GM19395 (cell line): Measurements from ENCODE around the gene EPB41L3.
"Not testable (repeated sequence)": the region's sequence is repeated elsewhere in the genome, so short reads cannot be mapped to it uniquely, and the experiment has no call there.

Experiments
- ATAC-seq: cut with Tn5 transposase; IDR thresholded peaks from one replicate; pipeline ENCODE4 v1.9.1; 2021; ENCODE audit warnings: mild to moderate bottlenecking, moderate library complexity; ENCODE audit not compliant: unreplicated experiment

Gene EPB41L3

DNA sequence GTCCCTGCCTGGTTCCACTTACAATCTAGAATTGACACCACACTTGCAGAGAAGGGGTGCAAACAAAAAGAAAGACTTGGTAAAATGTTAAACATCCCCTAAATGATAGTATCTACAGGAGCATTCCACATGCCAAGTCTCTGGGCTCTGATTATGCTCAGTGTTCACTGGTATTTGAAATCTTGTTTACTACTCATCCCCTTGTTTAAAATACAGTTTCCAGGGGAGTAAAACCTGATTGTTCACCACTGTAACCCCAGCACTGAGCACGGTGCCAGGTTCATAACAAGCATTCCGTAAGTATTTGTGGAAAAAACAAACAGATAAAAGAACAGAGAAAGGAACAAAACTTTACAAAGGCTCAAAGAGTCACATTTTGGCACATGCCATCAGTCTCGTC lies 11.7 kb downstream of the EPB41L3 start:
- ATAC-seq, result no peak

GRCh38 chr18:5530629-5531178 lies 13.1 kb downstream of the EPB41L3 start:
- no peak for ATAC-seq

DNA sequence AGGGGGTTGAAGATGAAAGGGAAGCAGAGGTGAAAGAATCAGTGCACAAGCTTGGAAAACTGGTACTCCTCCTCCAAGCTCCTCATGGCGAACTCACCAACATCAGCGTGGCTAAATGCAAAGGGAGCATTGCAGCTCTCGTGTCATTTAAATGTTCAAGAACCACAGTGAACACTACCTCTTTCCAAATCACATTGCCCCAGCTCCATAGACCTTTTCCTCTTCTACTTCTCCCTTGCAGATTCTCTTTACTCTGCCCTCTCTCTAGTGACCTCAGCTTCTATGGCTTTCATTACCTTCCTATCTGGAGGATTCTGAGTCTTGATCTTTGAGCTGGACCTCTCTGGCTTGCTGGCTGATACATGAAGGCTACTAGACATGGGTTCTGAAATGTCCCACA lies 14.3 kb downstream of the EPB41L3 start:
- ATAC-seq, result no peak

- no peak for ATAC-seq
Observed at GRCh38 chr18:5527603-5528002, 16.2 kb downstream of the EPB41L3 start.

DNA sequence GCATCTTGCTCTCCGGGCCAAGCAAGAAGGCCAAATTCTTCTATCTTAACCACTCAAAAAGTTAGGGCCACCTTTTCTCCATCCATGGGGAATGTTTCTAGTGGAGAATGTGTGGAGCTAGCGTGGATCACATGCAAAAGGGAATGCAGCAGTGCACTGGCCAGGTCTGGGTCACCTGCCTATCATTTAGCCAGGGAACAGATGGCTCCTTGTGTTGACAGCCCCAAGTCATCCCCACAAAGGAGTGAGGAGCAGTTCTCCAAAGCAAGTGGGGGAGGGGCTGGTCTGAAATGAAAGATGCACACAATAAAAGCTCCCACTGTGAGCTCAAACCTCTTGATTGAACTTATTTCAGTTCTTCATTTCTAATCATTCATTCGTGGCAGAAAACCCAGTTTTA lies 19.1 kb downstream of the EPB41L3 start:
- ATAC-seq, result no peak

DNA sequence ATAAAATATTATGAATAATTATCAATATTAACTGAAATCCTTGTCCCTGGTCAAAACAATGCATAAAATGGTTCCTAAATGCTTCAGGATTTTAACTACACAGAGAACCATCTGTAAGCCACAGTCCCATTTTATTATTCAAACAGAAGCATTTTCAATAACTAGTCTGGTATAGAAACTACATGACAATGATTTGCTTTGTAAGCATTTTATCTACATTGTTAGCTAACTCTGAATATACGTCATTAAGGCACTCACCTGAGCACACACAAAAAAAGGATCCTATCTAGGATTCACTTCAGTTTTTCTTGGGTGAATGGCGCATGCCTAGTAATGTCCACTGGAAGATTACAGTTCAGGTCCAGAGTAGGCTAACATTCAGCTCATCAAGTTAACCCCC lies 22.8 kb downstream of the EPB41L3 start:
- ATAC-seq, result no peak

DNA sequence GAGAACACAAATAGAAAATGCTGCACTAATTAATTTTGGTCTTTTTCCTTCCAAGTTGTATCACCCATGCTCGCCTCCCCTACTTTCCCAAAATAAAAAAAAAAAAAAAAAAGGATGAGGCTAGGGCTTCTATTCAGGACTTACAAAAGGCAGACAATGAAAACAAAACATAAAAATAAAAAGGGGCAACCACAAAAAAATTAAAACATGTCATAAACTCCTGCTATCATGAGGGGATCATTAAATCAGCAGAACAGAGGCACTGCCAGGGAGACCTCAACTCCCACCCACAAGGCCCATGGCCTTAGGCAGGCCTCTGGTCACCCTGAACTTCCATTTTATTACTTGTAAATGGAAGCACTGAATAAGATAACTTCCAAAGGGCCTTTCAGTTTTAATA lies 23.3 kb downstream of the EPB41L3 start:
- ATAC-seq, result no peak

DNA sequence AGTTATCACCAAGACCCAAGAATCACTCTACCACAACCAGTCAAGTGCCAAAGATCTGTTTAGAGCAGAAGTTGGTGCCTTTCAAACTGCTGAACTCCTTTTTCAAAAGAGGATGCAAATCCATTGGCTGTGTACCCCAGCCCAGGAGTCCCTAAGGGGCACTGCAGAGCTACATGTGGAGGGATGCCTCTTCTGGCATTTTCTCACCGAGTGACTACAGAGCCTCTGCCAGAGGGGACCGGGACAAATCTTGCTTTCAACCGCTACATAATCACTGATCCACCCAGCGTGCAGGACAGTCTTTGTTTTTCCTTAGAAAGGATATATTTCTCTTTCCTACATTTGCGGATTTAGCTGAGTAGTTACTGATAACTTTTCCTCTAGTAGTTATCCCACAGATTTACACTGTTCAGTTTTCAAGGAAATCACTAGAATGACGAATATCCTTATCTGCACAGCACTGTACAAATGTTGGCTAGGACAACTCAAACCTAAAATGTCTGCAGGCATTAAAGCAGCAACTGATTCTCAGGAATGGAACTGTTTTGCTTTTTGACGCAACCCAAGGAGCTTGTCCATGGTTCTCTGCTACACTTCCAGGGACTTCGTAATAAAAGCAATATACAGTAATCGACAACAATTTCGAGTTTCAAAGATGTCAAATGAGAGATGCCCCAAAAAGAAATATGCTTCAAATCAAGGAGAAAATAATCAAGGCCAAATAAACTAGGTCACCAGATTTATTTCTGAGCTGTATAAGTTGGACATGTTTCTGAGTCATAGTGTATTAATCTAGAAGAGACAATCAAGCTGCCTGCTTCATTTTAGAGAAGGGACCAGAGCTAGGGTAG lies 24.1 kb downstream of the EPB41L3 start:
- no peak for ATAC-seq

GRCh38 chr18:5518899-5519371 lies 24.9 kb downstream of the EPB41L3 start:
- ATAC-seq, result no peak

DNA sequence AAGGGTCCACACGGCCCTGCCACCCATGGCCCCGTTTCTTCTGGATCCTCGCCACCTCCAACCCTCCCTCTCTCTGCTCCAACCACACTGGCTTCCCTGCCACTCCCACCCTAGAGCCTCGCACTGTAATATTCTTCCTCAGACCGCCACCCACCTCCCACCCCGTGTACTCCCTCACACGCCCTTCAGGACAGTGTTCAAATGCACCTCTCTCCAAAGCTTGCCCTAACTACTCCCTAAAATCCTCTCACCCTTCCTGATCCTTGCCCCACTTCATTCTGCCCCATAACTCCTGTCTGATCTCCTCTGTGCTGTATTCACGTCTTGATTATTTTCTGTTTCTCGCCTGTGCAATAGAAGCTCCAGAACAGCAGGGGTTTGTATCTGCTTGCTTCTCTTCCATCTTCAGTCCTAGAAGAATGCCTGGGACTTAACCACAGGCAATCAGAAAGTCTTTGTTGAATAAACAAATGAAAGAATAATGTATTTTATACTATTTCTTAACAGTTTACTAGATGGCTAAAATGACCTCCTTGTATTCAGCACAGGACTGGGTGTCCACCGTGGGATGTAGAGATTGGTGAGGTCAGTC lies 25.5 kb downstream of the EPB41L3 start:
- ATAC-seq, result no peak

- ATAC-seq, result no peak
Observed at GRCh38 chr18:5516841-5517240, 27.0 kb downstream of the EPB41L3 start.

- no peak for ATAC-seq
Observed at GRCh38 chr18:5515011-5515784, 28.6 kb downstream of the EPB41L3 start.

DNA sequence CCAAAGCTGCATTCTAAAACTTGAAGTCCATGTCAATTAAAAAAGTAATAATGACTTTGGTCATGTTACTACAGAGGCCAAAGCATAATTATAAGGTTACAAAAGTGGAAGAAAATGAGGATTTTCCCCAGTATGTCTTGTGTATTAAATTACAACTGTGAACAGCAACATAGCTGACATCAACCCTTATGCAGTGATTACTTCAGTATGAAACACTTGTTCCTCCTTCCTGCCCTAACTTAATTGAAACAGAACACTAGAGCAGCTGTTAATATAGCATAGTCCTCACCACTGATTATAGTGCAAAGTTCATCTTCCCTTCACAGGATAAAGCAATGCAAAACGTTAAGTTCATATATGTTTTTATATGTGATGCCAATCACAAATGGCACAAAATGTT lies 29.9 kb downstream of the EPB41L3 start:
- no peak for ATAC-seq

- ATAC-seq, result no peak
Observed at GRCh38 chr18:5512176-5512575, 31.6 kb downstream of the EPB41L3 start.

GRCh38 chr18:5511541-5511940 lies 32.3 kb downstream of the EPB41L3 start:
- ATAC-seq, result not testable (repeated sequence)

- no peak for ATAC-seq
Observed at GRCh38 chr18:5510135-5510846, 33.5 kb downstream of the EPB41L3 start.

GRCh38 chr18:5508821-5509220 lies 35.0 kb downstream of the EPB41L3 start:
- ATAC-seq, result no peak

GRCh38 chr18:5507756-5508155 lies 36.0 kb downstream of the EPB41L3 start:
- ATAC-seq, result no peak

- no peak for ATAC-seq
Observed at GRCh38 chr18:5506174-5506573, 37.6 kb downstream of the EPB41L3 start.

DNA sequence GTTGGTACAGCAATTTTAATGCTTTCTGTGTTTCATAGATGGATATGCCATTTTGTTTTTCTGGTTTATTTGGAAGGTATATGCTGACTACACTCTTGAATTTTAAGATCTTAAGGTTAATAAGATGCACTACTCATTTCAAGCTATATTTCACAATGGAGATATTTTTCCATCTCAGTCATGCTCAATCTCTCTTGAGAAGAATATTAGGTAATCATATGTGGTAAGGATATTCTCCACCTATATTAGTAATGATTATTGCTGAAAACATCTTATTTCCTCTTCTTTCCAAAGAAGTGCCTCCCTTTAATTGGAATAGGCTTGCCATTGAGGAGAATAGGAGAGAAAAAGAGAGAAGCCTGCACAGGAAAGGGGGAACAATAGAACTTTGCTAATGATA lies 40.1 kb downstream of the EPB41L3 start:
- ATAC-seq, result no peak
